Activated CD4-positive, alpha-beta T cell treated with anti-CD3 and anti-CD28 coated beads, Interleukin-2, amount 10 ng/mL, durations not matched to agents 7 days and 5 days (primary cell): ENCODE results near the gene PCGF3. TPM values are rescaled to one million over a fixed set of nuclear protein-coding genes. Genes with fewer than 3 reads are reported as not detected.
"Not testable (repeated sequence)": the region's sequence is repeated elsewhere in the genome, so short reads cannot be mapped to it uniquely, and the experiment has no call there.

ENCODE experiments used
- CTCF ChIA-PET: fragments of 350-600 bp; sonication (Branson Sonifier 250); formaldehyde crosslinking; loops from one replicate; lab custom pipeline; 2021; ENCODE audit warnings: antibody characterized with exemption; lab: Charles Lee
- POLR2A ChIA-PET: fragments of 350-600 bp; sonication (Branson Sonifier 250); formaldehyde crosslinking; loops from one replicate; lab custom pipeline; 2021; ENCODE audit warnings: antibody characterized with exemption; lab: Charles Lee
- DNase-seq: peaks from one replicate; pipeline ENCODE4 v3.0.0-alpha.2; 2020
- H3K27ac Mint-ChIP-seq: one replicate; pipeline ENCODE4 v1.8.0; 2021; ENCODE audit warnings: mild to moderate bottlenecking, moderate library complexity, mixed read lengths
- H3K27me3 Mint-ChIP-seq: one replicate; pipeline ENCODE4 v1.8.0; 2021; ENCODE audit warnings: mixed read lengths
- H3K36me3 Mint-ChIP-seq: one replicate; pipeline ENCODE4 v1.8.0; 2021; ENCODE audit warnings: low read depth, mixed read lengths
- H3K4me1 Mint-ChIP-seq: one replicate; pipeline ENCODE4 v1.8.0; 2021; ENCODE audit warnings: mixed read lengths
- H3K4me3 Mint-ChIP-seq: one replicate; pipeline ENCODE4 v1.8.0; 2021; ENCODE audit warnings: mild to moderate bottlenecking, moderate library complexity, mixed read lengths
- H3K9me3 Mint-ChIP-seq: one replicate; pipeline ENCODE4 v1.8.0; 2021; ENCODE audit warnings: mixed read lengths
- total RNA-seq, 2 experiments: library from RNA; stranded (reverse); gene quantifications; one replicate each; pipeline ENCODE4 v1.2.3, GENCODE V29; 2021

Gene PCGF3
- total RNA-seq, 2 experiments from 2014 or later = 34.9 to 36.8 TPM

DNA sequence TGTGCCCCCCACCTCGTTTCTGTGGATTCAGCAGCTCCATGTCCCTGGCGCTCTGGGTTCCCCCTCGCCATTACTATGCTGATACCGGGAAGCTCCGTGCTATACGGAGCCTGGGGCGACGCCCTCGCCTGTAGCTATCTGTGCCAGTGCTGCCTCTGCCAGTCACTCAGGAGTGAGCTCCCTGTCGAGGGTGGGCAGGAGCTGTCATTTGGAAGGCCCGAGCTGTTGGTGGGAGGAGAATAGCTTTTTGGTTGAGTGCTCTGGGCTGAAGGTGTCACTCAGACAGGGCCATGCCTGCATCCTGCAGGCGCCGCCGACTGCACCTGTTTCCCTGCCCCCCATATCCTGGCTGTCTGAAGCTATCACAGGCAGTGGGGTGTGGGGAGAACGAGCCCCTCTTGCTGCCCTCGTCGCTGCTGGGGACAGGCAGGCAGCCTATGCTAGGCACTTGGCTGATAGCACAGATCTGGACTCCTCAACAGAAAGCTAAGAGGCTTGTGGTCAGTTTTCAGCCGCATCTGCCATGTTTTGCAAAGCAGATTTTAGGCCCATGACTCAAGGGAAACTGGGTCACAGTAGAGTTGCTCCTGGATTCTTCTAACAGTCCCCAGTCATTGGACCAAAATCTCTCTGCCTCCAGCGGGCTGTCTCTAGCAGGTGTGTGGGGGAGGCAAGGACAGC lies 88.4 kb downstream of the PCGF3 start:
- ChIA-PET POLR2A (interaction anchor here (0.6 kb wide), 1 partner anchor 731 kb away, joined by 3 read pairs; no protein-coding TSS in a partner anchor), CTCF (interaction anchor here (1.0 to 2.0 kb wide), 4 partner anchors 9 to 60 kb away, joined by 3 to 10 read pairs (median 4); no protein-coding TSS in a partner anchor)
- Mint-ChIP-seq H3K4me1 (peaks cover 33% of the 10 kb centered on the region), H3K4me3 (no peak overlapping the region), H3K27me3 (peaks cover 47% of the 10 kb centered on the region), H3K27ac (no peak overlapping the region), H3K36me3 (no peaks in the 10 kb centered on the region), H3K9me3 (no peaks in the 10 kb centered on the region)
- no peak for DNase-seq

DNA sequence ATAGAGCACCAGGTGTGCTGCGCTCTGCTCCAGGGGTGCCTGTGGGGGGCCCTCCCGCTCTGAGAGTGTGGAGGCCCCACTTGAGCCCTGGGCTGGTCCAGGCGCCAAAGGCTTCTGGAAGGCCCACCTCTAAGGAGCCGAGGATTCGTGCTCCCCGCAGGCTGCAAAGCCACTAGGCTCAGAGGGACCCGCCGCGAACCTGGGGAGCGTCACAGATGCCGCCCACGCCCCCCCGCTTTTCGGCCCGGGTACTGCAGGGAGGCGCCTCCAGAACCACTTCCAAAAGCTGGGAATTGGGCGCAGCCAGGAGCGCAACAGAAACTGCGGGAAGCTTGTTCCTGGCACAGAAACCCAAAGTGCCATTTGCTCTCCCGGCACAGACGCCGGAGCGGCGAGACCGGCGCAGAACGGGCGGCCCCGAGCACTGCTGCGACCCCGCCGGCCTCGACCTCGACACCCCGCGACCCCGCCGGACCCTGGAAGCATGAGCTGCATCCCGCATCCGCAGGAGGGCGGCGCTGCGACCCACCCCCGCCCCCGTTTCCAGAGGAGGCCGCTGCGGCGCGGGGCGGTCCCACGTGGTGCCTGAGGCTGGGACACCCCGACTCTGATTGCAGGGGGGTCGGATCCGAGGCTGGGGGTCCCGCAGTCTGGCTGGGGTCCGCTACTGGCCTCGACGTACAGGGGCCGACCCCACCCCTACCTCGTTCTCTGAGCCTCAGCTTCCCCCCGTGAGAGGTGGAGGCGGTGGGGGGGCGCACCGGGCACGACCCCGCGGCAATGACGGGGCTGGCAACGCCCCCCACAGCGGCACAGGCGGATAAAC lies 89.5 kb downstream of the PCGF3 start:
- Mint-ChIP-seq H3K4me3 (no peak overlapping the region), H3K4me1 (peaks cover 42% of the 10 kb centered on the region), H3K36me3 (no peaks in the 10 kb centered on the region), H3K27ac (no peak overlapping the region), H3K9me3 (no peaks in the 10 kb centered on the region), H3K27me3 (peaks cover 47% of the 10 kb centered on the region)
- no peak for DNase-seq
- ChIA-PET CTCF (interaction anchor here (0.6 to 2.0 kb wide), 2 partner anchors 53 to 876 kb away, joined by 3 to 5 read pairs; no protein-coding TSS in a partner anchor), POLR2A (no interaction called here)

DNA sequence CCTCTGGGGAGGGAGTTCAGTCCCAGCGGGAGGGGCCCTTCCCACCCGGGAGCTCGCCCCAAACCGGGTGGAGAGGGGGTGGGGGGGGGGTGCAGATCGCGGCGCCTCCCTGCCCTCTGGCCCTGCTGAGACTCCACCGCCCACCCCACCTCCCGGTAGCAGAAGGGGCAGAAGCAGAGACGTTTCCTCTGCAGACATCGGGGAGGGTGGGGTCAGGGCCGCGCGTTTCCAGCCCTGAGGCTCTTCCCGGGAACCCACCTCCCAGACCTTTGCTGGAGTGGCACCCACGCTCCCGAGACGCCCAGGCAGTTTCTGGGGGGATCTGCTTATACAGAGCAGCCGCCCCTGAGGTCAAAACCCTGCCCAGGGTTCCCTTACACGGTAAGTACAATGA lies 90.1 kb downstream of the PCGF3 start:
- no peak overlapping the region for H3K27ac Mint-ChIP-seq
- no peak for DNase-seq
- peaks cover 43% of the 10 kb centered on the region for H3K27me3 Mint-ChIP-seq
- peaks cover 44% of the 10 kb centered on the region for H3K4me1 Mint-ChIP-seq
- H3K9me3 Mint-ChIP-seq = no peaks in the 10 kb centered on the region
- no peaks in the 10 kb centered on the region for H3K36me3 Mint-ChIP-seq
- H3K4me3 Mint-ChIP-seq = no peak overlapping the region
- CTCF ChIA-PET = no interaction called here
- POLR2A ChIA-PET = no interaction called here

DNA sequence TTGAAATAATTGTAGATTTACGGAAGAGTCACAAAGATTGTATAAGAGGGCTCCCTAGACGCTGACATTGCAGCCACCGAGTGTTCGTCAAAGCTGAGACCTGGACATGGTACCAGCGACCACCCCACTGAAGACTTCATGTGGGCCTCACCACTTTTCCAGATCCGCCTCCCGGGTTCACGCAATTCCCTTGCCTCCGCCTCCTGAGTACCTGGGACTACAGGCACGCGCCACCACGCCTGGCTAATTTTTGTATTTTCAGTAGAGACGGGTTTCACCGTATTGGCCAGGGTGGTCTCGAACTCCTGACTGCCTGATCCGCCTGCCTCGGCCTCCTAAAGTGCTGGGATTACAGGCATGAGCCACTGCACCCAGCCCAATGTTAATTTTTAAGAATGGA lies 90.6 kb downstream of the PCGF3 start:
- H3K4me3 Mint-ChIP-seq = no peak overlapping the region
- peaks cover 41% of the 10 kb centered on the region for H3K27me3 Mint-ChIP-seq
- H3K9me3 Mint-ChIP-seq = no peaks in the 10 kb centered on the region
- H3K4me1 Mint-ChIP-seq = peaks cover 44% of the 10 kb centered on the region
- ChIA-PET CTCF (no interaction called here), POLR2A (no interaction called here)
- no peaks in the 10 kb centered on the region for H3K36me3 Mint-ChIP-seq
- no peak for DNase-seq
- H3K27ac Mint-ChIP-seq = no peak overlapping the region

DNA sequence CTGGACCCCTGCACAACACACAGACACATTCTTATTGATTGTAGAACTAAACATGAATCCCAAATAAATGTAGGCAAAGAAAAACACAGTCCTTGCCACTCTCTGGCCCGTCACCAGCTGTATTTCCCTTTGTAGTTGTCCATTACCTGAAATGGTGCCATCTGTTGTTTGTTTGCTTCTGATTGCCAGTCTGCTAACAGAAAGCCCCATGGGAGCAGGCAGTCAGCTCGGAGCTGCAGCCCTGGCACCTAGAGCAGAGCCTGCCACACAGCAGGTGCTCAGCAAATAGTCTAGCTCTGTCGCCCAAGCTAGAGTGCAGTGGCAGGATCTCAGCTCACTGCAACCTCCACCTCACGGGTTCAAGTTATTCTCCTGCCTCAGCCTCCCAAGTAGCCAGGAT lies 91.4 kb downstream of the PCGF3 start:
- Mint-ChIP-seq H3K36me3 (no peaks in the 10 kb centered on the region), H3K9me3 (peaks cover 2% of the 10 kb centered on the region), H3K4me1 (peaks cover 44% of the 10 kb centered on the region), H3K27ac (no peak overlapping the region), H3K27me3 (peaks cover 41% of the 10 kb centered on the region), H3K4me3 (no peak overlapping the region)
- ChIA-PET POLR2A (no interaction called here), CTCF (no interaction called here)
- no peak for DNase-seq

DNA sequence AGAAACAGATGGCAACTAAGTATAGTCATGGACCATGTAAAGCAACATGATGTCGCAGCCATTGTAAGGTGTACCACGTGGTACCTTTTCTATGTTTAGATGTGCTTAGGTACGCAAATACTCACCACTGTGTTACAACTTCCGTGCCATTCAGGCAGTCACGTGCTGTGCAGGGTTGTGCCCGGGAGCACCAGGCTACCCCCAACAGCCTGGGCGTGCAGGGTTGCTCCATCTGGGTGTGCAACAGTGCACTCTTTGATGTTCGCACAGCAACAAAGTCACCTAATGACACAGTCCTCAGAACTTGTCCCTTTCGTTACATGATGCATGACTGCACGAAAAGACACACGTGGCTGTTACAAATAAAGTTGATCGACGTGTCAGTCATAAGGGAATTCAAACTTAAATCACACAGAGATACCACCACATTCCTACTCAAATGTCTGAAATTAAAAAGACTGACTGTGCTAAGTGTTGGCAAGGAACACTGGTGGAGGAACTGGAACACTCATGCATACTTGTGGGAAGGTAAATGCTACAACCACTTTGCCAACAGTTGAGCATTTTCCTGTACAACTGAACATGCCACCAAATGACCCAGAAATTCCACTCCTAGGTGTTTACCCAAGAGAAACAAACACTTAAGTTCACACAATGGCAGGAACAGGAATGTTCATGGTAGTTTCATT lies 95.9 kb downstream of the PCGF3 start:
- H3K36me3 Mint-ChIP-seq = no peaks in the 10 kb centered on the region
- DNase-seq = no peak
- CTCF ChIA-PET = no interaction called here
- POLR2A ChIA-PET = no interaction called here
- H3K4me1 Mint-ChIP-seq = peaks cover 19% of the 10 kb centered on the region
- no peak overlapping the region for H3K27ac Mint-ChIP-seq
- H3K4me3 Mint-ChIP-seq = no peak overlapping the region
- peaks cover 5% of the 10 kb centered on the region for H3K9me3 Mint-ChIP-seq
- peaks cover 16% of the 10 kb centered on the region for H3K27me3 Mint-ChIP-seq

DNA sequence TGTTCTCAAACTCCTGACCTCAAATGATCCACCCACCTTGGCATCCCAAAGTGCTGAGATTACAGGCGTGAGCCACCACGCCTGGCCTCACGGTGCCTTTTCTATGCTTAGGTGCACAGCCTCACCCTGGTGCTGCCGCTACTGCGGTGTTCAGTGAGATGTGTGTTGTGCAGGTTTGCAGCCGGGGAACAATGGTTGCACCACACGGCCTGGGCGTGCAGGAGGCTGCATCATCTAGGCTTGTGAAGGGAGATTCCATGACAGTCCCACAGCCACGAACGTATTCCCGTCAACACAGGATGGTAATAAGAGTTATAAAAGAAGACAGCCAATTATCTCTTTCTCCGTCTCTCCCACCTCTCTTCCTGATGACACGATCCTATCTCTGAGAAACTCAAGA lies 98.3 kb downstream of the PCGF3 start:
- no peak overlapping the region for H3K4me3 Mint-ChIP-seq
- ChIA-PET CTCF (no interaction called here), POLR2A (no interaction called here)
- peaks cover 5% of the 10 kb centered on the region for H3K9me3 Mint-ChIP-seq
- no peaks in the 10 kb centered on the region for H3K36me3 Mint-ChIP-seq
- peaks cover 13% of the 10 kb centered on the region for H3K4me1 Mint-ChIP-seq
- peaks cover 16% of the 10 kb centered on the region for H3K27me3 Mint-ChIP-seq
- H3K27ac Mint-ChIP-seq = no peak overlapping the region
- no peak for DNase-seq

DNA sequence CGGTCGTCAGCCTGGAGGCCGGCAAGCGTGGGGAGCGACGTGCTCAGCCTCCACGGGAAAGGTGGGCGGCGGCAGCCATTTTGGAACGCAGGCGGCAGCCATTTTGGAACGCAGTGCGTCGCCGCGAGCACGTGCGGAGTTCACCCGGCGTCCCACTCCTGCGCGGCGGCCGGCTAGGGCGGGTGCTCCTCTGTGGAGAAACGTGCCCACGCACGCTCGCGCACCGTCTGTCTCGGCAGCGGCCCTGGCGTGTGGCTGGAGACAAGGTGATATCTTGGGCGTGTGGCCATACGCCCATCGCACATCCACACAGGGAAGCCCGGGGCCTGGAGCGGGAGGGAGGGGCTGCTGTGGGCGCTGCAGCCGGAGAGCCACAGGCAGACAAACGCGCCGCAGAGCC lies 99.2 kb downstream of the PCGF3 start:
- H3K36me3 Mint-ChIP-seq = no peaks in the 10 kb centered on the region
- peaks cover 16% of the 10 kb centered on the region for H3K27me3 Mint-ChIP-seq
- ChIA-PET POLR2A (no interaction called here), CTCF (no interaction called here)
- no peak overlapping the region for H3K27ac Mint-ChIP-seq
- peaks cover 4% of the 10 kb centered on the region for H3K4me1 Mint-ChIP-seq
- H3K9me3 Mint-ChIP-seq = peaks cover 5% of the 10 kb centered on the region
- DNase-seq = no peak
- no peak overlapping the region for H3K4me3 Mint-ChIP-seq

DNA sequence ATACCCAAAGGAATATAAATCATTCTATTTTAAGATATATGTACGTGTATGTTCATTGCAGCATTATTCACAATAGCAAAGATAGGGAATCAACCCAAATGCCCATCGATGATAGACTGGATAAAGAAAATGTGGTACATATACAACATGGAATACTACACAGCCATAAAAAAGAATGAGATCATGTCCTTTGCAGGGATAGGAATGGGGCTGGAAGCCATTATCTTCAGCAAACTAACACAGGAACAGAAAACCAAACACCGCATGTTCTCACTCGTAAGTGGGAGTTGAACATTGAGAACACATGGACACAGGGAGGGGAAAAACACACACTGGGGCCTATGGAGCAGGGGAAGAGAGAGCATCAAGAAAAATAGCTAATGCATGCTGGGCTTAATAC lies 101.3 kb downstream of the PCGF3 start:
- H3K4me3 Mint-ChIP-seq, H3K27ac Mint-ChIP-seq, DNase-seq, H3K4me1 Mint-ChIP-seq, H3K9me3 Mint-ChIP-seq, CTCF ChIA-PET, POLR2A ChIA-PET, H3K36me3 Mint-ChIP-seq: not testable (repeated sequence)
- H3K27me3 Mint-ChIP-seq = peaks cover 21% of the 10 kb centered on the region

DNA sequence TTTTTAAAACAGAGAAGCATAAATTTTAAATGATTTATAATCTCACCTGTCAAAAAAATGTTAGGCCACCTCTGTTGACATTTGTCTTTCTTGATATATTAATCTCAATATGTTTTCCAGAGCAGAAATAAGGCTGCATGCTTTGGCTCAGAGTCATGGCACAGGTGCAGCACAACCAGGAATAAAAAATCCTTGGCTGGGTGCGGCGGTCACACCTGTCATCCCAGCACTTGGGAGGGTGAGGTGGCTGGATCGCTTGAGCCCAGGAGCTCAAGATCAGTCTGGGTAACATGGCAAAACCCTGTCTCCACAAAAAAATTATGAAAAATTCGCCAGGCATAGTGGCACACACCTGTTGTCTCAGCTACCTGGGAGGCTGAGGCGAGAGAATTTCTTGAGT lies 102.2 kb downstream of the PCGF3 start:
- Mint-ChIP-seq H3K36me3 (no peaks in the 10 kb centered on the region), H3K9me3 (peaks cover 3% of the 10 kb centered on the region), H3K27me3 (peaks cover 26% of the 10 kb centered on the region), H3K4me3 (no peak overlapping the region), H3K4me1 (no peaks in the 10 kb centered on the region), H3K27ac (no peak overlapping the region)
- CTCF ChIA-PET = no interaction called here
- DNase-seq = no peak
- POLR2A ChIA-PET = no interaction called here

DNA sequence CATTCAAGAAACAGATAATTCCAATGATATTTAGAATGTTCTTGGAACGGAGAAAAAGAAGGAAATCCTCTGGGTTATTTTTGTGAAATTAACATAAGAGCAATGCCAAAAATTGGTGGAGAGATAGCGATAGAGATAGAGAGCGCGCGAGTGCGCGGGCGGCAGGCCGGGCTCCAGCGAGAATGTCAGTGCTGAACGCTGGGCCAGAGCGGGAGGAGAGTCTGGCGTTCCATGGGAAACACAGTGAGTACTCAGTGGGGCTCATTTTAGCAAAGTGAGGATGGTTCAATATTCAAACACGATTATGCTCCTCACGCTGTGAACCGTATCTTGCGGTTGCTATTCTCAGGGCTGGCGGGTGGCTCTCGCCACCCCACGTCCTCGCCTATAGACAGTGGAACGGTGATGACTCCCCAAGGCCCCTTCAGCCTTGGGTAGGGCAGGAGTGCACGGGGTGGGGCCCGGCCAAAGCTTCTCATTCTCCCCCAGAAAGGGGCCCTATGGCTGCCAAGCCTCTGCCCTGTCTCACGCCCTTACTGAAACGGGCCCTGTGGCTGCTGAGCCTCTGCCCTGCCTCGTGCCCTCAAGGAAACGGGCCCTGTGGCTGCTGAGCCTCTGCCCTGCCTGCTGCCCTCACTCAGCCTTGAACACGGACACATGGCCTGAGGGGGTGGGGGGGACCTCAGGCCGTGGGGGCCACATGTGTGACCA lies 103.4 kb downstream of the PCGF3 start:
- Mint-ChIP-seq H3K4me3 (no peak overlapping the region), H3K36me3 (no peaks in the 10 kb centered on the region), H3K27me3 (peaks cover 35% of the 10 kb centered on the region), H3K9me3 (no peaks in the 10 kb centered on the region), H3K27ac (no peak overlapping the region), H3K4me1 (no peaks in the 10 kb centered on the region)
- ChIA-PET CTCF (no interaction called here), POLR2A (no interaction called here)
- DNase-seq = no peak

DNA sequence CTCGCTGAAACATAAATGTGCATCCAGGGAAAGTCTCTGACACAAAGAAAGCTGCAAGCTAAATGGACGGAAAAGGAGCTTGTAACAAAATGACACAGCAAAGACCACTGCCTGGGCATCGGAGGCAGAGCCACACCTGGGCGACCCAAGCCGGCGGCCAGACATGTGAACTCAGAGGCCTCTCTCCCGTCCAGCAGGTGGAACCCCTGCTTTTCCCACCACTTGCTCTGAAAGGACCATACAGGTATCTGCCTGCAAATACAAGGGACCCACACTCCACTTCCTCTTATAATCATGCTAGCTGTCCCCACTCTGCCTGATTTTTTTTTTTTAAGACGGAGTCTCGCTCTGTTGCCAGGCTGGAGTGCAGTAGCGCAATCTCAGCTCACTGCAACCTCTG lies 108.3 kb downstream of the PCGF3 start:
- peaks cover 40% of the 10 kb centered on the region for H3K27me3 Mint-ChIP-seq
- no peak overlapping the region for H3K27ac Mint-ChIP-seq
- ChIA-PET POLR2A (no interaction called here), CTCF (no interaction called here)
- no peak for DNase-seq
- H3K36me3 Mint-ChIP-seq = no peaks in the 10 kb centered on the region
- no peaks in the 10 kb centered on the region for H3K9me3 Mint-ChIP-seq
- H3K4me1 Mint-ChIP-seq = no peaks in the 10 kb centered on the region
- H3K4me3 Mint-ChIP-seq = no peak overlapping the region
